WI38 (cell line): ENCODE data around the gene ARHGEF16.
A peak's percentile ranks its signal among the peaks of the same experiment; 100 is the strongest.

Experiments
- H3K4me3 ChIP-seq: 2 replicates; pipeline ENCODE4 v1.5.1; 2011; ENCODE audit warnings: low read depth, mild to moderate bottlenecking, control low read depth, low read length
- CTCF ChIP-seq: IDR thresholded peaks from 2 replicates; pipeline ENCODE4 v1.5.1; 2012; ENCODE audit warnings: low read depth, mild to moderate bottlenecking, control low read depth, low read length

ARHGEF16 gene

GRCh38 chr1:3482378-3482849, 27.9 kb downstream of the ARHGEF16 start:
- no peak overlapping the region for H3K4me3 ChIP-seq
- no peak for TF ChIP-seq CTCF

- no peak for TF ChIP-seq CTCF
- no peak overlapping the region for H3K4me3 ChIP-seq
These were observed 28.9 kb downstream of the ARHGEF16 start for GRCh38 chr1:3483380-3483779.

- no peak overlapping the region for H3K4me3 ChIP-seq
- peak; percentile 83 for TF ChIP-seq CTCF
These were observed 29.5 kb downstream of the ARHGEF16 start for GRCh38 chr1:3483801-3484444.

GRCh38 chr1:3485016-3485415, 30.6 kb downstream of the ARHGEF16 start:
- H3K4me3 ChIP-seq, result no peak overlapping the region
- no peak for TF ChIP-seq CTCF

- no peak overlapping the region for H3K4me3 ChIP-seq
- TF ChIP-seq CTCF, result no peak
These were observed 34.0 kb downstream of the ARHGEF16 start for GRCh38 chr1:3488432-3488831.

- no peak overlapping the region for H3K4me3 ChIP-seq
- no peak for TF ChIP-seq CTCF
These were observed 35.7 kb downstream of the ARHGEF16 start for GRCh38 chr1:3490046-3490745.
